Hypothalamus (tissue), 51 donors: ENCODE results near the gene FNDC4.
A peak's percentile ranks its signal among the peaks of the same experiment; 100 is the strongest.

ENCODE experiments used
- DNase-seq, 51 donors: peaks; one replicate each; lab custom pipeline; 2025; lab: John Stamatoyannopoulos, UW

The FNDC4 gene

GRCh38 chr2:27494284-27494943, 586 bp downstream of the FNDC4 start:
- DNase-seq, result peak in 22 of 51 donors; percentile 4 to 70 (median 36)

- DNase-seq, result peak in 2 of 51 donors; percentile 17 to 25
Observed at GRCh38 chr2:27493948-27494283, 1.1 kb downstream of the FNDC4 start.

DNA sequence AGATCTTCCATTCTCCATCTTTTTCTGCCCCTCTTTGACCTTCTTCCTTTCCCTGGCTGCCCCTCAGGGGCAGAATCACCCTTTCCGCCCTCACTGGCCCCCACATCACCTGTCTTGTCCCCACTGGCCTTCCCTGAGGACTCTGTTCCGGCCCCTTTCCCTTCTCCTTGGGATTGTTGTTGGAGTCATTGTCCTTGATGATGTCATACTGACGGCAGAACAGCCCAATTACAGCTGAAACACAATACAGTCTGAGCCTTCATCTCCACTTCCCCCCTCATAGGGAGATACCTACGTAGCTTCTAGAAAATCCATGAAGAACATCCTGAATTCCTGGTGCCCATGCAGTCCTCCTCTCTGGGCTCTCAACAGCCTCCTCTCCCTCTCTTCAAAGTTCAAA, 2.4 kb downstream of the FNDC4 start:
- no peak for DNase-seq

GRCh38 chr2:27489498-27490397, 5.3 kb downstream of the FNDC4 start, which contains the start of gene IFT172:
TSS of gene IFT172 (minus strand) at chr2:27489743. CDS start at chr2:27489653, 90 bp downstream.
- DNase-seq, result peak; percentile 24 to 99 (median 96)

- DNase-seq, result peak in 3 of 51 donors; percentile 21 to 49 (median 45)
Observed at GRCh38 chr2:27489118-27489497, 5.9 kb downstream of the FNDC4 start.

DNA sequence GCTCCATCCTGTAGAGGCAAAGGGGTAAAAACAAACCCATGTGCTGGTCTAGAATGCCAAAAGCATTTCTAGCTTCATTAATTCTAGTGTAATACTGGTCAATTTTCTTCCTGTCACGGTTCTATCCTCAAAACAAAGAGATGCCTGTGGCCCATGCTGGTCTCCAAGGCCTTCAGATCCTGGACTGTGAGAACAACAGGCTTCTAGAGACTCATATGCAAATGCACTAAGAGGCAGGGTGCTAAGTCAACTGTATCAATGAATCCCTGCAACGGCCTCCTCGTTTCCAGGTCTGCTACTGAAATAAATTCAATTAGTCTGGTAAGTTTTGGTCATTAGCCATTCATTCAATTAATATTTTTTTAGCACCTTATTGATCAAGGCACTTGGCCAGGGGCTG, 9.5 kb downstream of the FNDC4 start:
- DNase-seq, result peak in 6 of 51 donors; percentile 2 to 24 (median 10)

GRCh38 chr2:27471961-27472360, 23.0 kb downstream of the FNDC4 start:
- no peak for DNase-seq

- DNase-seq, result no peak
Observed at GRCh38 chr2:27464443-27464842, 30.6 kb downstream of the FNDC4 start.

DNA sequence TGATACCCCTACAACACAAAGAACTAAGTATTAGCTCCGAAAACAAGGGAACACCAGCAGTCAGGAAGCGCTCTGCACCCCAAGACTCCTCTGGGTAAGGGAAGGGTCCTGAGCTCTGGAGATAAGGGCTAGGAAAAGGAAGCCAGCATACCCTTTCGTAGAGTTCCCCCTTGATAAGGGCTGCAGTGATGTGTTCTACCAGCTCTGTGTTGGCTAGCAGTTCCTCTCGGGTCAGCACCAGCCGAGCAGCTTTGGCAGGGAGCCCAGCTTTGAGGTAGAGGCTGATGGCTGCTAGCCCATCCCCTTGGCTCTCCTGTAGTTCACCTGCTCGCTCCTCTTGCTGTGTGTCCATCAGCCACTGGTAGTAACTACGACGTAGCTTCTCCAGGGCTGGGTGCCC, 33.9 kb downstream of the FNDC4 start:
- no peak for DNase-seq

DNA sequence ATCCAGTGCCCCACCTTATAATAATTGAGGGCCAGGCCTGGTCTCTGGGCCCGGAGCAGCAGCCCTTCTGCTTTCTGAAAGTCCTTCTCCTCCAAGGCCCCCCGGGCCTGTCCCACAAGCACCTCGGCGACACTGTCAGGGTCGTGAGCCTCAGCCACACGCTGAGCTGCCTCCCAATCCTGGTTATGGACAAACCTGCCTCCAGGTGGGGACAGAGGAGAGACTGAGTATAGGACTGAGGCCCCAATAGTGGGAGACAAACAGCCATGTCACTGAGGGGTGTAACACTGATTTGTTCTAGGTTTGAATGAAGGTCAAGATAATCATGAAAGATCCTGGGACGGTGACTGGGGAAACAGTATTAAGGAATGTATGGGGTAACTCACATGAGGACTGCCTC, 41.0 kb downstream of the FNDC4 start:
- no peak for DNase-seq

DNA sequence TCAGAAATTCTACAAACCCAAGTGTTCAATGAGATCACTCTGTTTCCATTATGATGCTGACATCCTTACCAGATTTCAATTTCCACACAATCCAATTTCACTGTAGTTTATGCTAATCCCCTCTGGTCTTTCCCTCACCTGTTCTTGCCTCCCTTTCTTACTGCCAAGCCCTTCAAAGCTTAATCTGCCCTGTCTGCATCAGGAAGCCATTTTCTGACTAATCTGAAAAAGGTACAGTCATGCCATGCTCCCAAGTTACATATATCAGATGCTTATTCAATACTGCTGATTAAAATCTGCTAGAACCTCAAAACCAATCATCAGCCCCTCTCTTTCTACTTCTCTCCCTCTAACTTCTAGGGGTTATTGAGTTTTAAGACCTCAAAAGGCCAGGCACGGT, 43.9 kb downstream of the FNDC4 start:
- no peak for DNase-seq

GRCh38 chr2:27448381-27448780, 46.6 kb downstream of the FNDC4 start:
- no peak for DNase-seq

- DNase-seq, result no peak
Observed at GRCh38 chr2:27446057-27446456, 48.9 kb downstream of the FNDC4 start.

GRCh38 chr2:27445615-27446014, 49.4 kb downstream of the FNDC4 start:
- DNase-seq, result no peak

DNA sequence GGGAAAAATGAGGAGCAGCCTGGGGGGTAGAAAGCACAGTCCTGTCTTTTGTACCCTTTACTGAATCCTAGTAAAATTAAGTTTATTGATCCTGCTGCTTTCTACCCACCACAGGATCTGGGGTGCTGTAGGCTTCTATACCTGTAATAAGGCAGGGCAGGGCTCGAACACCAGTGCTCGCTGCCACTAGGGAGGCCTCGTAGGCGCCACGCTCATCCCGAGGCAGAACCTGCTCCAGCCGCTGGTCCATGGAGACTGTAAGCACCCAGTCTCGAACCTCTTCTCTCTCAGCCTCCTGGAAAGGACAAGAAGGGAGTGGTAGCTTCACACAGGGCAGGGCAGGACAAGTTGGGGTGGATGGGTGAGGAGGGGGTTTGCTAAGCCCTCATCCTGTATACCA, 49.8 kb downstream of the FNDC4 start:
- no peak for DNase-seq

- peak in 1 of 51 donors; percentile 2 for DNase-seq
Observed at GRCh38 chr2:27442920-27443282, 52.1 kb downstream of the FNDC4 start.

DNA sequence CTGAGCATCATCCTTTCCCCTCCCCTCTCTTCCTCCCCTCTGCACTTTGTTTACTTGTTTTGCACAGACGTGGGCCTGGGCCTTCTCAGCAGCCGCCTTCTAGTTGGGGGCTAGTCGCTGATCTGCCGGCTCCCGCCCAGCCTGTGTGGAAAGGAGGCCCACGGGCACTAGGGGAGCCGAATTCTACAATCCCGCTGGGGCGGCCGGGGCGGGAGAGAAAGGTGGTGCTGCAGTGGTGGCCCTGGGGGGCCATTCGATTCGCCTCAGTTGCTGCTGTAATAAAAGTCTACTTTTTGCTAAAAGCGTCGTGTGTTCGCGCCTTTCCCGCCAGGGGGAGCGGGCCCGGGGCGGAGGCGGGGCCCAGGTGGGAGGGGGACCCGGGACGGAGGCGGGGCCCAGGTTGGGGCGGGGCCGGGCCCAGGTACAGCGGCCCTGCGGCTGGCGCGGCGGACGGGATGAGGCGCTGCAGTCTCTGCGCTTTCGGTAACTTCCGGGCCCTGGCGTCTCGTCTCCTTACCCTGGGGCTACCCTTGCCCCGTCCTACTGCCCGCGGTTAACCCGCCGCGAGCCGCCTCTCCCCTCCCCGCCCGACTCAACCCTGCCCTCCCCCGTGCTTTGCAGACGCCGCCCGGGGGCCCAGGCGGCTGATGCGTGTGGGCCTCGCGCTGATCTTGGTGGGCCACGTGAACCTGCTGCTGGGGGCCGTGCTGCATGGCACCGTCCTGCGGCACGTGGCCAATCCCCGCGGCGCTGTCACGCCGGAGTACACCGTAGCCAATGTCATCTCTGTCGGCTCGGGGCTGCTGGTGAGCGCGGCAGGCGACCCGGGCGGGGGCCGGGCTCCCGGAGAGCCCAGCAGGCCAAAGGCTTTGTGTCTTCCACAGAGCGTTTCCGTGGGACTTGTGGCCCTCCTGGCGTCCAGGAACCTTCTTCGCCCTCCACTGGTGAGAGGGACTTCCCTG, 52.8 kb downstream of the FNDC4 start, which contains the start of gene KRTCAP3:
TSS of gene KRTCAP3 (plus strand) at position 424 of the 962 bp plus-strand sequence. CDS start at position 456, 32 bp downstream.
- DNase-seq, result peak in 3 of 51 donors; percentile 5 to 27 (median 25)
